ENCODE measurements around the gene CFAP210. TPM values are rescaled to one million over a fixed set of nuclear protein-coding genes. Genes with fewer than 3 reads are reported as not detected.

CFAP210 gene
- total RNA-seq, 1 experiment from 2014 or later, result 0.20 TPM

DNA sequence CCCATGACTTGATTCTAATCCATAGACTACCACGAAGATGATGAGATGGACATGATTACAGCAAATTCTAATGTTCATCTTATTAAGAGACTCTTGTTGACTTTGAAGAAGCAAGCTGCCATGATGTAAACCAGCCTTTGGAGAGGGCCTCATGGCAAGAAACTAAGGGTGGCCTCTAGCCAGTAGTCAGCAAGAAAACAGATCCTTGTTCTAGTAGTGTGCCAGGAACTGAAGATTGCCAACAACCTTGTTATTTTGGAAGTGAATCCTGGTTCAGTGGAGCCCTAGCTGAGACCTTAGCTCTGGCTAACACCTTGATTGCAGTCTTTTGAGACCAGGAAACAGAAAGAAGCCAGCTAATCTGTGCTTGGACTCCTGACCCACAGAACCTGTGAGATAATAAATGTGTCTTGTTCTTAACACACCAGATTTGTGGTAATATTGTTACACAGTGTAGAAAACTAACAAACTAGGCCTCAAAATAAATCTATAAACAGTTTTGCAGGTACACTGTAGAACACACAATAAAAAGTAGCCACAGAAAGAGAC lies 10.0 kb upstream of the CFAP210 start (continued):
- TF ChIP-seq, protein P1, sequence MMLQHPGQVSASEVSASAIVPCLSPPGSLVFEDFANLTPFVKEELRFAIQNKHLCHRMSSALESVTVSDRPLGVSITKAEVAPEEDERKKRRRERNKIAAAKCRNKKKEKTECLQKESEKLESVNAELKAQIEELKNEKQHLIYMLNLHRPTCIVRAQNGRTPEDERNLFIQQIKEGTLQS (CRISPR knock-in tag; conservative IDR thresholded peaks at IDR 0.05), result no peak
- TF ChIP-seq ZBTB21 (CRISPR knock-in tag; IDR thresholded peaks at IDR 0.05; ENCODE audit: borderline replicate concordance) (no peak), ESRRA (CRISPR knock-in tag; IDR thresholded peaks at IDR 0.05; ENCODE audit: borderline replicate concordance) (no peak), EMX1 (CRISPR knock-in tag; IDR thresholded peaks at IDR 0.05) (no peak), KAT7 (CRISPR knock-in tag; IDR thresholded peaks at IDR 0.05; ENCODE audit: borderline replicate concordance) (no peak), ZNF219 (CRISPR knock-in tag; IDR thresholded peaks at IDR 0.05; ENCODE audit: borderline replicate concordance) (no peak)
- TF ChIP-seq, protein P2, sequence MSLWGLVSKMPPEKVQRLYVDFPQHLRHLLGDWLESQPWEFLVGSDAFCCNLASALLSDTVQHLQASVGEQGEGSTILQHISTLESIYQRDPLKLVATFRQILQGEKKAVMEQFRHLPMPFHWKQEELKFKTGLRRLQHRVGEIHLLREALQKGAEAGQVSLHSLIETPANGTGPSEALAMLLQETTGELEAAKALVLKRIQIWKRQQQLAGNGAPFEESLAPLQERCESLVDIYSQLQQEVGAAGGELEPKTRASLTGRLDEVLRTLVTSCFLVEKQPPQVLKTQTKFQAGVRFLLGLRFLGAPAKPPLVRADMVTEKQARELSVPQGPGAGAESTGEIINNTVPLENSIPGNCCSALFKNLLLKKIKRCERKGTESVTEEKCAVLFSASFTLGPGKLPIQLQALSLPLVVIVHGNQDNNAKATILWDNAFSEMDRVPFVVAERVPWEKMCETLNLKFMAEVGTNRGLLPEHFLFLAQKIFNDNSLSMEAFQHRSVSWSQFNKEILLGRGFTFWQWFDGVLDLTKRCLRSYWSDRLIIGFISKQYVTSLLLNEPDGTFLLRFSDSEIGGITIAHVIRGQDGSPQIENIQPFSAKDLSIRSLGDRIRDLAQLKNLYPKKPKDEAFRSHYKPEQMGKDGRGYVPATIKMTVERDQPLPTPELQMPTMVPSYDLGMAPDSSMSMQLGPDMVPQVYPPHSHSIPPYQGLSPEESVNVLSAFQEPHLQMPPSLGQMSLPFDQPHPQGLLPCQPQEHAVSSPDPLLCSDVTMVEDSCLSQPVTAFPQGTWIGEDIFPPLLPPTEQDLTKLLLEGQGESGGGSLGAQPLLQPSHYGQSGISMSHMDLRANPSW (CRISPR knock-in tag; conservative IDR thresholded peaks at IDR 0.05; ENCODE audit: low read depth), result no peak
- TF ChIP-seq, protein P3, sequence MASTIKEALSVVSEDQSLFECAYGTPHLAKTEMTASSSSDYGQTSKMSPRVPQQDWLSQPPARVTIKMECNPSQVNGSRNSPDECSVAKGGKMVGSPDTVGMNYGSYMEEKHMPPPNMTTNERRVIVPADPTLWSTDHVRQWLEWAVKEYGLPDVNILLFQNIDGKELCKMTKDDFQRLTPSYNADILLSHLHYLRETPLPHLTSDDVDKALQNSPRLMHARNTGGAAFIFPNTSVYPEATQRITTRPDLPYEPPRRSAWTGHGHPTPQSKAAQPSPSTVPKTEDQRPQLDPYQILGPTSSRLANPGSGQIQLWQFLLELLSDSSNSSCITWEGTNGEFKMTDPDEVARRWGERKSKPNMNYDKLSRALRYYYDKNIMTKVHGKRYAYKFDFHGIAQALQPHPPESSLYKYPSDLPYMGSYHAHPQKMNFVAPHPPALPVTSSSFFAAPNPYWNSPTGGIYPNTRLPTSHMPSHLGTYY (CRISPR knock-in tag; IDR thresholded peaks at IDR 0.05), result no peak
- TF ChIP-seq, protein P4, sequence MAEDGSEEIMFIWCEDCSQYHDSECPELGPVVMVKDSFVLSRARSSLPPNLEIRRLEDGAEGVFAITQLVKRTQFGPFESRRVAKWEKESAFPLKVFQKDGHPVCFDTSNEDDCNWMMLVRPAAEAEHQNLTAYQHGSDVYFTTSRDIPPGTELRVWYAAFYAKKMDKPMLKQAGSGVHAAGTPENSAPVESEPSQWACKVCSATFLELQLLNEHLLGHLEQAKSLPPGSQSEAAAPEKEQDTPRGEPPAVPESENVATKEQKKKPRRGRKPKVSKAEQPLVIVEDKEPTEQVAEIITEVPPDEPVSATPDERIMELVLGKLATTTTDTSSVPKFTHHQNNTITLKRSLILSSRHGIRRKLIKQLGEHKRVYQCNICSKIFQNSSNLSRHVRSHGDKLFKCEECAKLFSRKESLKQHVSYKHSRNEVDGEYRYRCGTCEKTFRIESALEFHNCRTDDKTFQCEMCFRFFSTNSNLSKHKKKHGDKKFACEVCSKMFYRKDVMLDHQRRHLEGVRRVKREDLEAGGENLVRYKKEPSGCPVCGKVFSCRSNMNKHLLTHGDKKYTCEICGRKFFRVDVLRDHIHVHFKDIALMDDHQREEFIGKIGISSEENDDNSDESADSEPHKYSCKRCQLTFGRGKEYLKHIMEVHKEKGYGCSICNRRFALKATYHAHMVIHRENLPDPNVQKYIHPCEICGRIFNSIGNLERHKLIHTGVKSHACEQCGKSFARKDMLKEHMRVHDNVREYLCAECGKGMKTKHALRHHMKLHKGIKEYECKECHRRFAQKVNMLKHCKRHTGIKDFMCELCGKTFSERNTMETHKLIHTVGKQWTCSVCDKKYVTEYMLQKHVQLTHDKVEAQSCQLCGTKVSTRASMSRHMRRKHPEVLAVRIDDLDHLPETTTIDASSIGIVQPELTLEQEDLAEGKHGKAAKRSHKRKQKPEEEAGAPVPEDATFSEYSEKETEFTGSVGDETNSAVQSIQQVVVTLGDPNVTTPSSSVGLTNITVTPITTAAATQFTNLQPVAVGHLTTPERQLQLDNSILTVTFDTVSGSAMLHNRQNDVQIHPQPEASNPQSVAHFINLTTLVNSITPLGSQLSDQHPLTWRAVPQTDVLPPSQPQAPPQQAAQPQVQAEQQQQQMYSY (CRISPR knock-in tag; IDR thresholded peaks at IDR 0.05), result no peak

DNA sequence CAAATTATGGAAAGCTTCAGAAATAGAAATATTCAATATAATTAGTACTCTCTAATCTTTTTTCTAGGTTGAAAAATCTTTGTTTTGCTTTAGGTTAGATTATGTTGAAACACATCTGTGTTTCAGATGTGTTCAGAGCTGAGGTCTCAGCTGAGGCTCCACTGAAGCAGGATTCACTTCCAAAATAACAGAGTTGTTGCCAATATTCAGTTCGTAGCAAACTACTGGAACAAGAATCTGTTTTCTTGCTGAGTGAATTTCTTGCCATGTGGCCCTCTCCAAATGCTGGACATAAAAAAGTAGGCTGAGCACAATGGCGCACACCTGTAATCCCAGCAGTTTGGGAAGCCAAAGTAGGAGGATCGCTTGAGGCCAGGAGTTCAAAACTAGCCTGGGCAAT lies 8.8 kb upstream of the CFAP210 start:
- H3K9me3 Mint-ChIP-seq, result no peaks in the 10 kb centered on the region
- ATAC-seq, result no peak
- peaks cover 6% of the 10 kb centered on the region; the same call in 1 of the 2 replicates for H3K36me3 Mint-ChIP-seq
- H3K4me1 Mint-ChIP-seq, result no peaks in the 10 kb centered on the region
- POLR2A ChIA-PET, result interaction anchor here (1.2 kb wide), 1 partner anchor 24 kb away, joined by 3 read pairs; no protein-coding TSS in a partner anchor
- CTCF ChIA-PET, result no interaction called here
- no peaks in the 10 kb centered on the region for H3K27me3 Mint-ChIP-seq (ENCODE audit: low read depth)
- no peak overlapping the region for H3K27ac Mint-ChIP-seq
- H3K4me3 Mint-ChIP-seq, result no peak overlapping the region
- DNase-seq (ENCODE audit: low spot score), result no peak
- no peak for TF ChIP-seq ZNF138 (CRISPR knock-in tag; conservative IDR thresholded peaks at IDR 0.05)
- TF ChIP-seq, protein P5, sequence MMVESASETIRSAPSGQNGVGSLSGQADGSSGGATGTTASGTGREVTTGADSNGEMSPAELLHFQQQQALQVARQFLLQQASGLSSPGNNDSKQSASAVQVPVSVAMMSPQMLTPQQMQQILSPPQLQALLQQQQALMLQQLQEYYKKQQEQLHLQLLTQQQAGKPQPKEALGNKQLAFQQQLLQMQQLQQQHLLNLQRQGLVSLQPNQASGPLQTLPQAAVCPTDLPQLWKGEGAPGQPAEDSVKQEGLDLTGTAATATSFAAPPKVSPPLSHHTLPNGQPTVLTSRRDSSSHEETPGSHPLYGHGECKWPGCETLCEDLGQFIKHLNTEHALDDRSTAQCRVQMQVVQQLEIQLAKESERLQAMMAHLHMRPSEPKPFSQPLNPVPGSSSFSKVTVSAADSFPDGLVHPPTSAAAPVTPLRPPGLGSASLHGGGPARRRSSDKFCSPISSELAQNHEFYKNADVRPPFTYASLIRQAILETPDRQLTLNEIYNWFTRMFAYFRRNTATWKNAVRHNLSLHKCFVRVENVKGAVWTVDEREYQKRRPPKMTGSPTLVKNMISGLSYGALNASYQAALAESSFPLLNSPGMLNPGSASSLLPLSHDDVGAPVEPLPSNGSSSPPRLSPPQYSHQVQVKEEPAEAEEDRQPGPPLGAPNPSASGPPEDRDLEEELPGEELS (CRISPR knock-in tag; IDR thresholded peaks at IDR 0.05), result no peak
- TF ChIP-seq KAT7 (CRISPR knock-in tag; IDR thresholded peaks at IDR 0.05; ENCODE audit: borderline replicate concordance), result no peak
- TF ChIP-seq, protein P6, sequence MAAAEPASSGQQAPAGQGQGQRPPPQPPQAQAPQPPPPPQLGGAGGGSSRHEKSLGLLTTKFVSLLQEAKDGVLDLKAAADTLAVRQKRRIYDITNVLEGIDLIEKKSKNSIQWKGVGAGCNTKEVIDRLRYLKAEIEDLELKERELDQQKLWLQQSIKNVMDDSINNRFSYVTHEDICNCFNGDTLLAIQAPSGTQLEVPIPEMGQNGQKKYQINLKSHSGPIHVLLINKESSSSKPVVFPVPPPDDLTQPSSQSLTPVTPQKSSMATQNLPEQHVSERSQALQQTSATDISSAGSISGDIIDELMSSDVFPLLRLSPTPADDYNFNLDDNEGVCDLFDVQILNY (CRISPR knock-in tag; IDR thresholded peaks at IDR 0.05), result no peak
- TF ChIP-seq, protein P2 (CRISPR knock-in tag; conservative IDR thresholded peaks at IDR 0.05; ENCODE audit: low read depth), result no peak
- no peak for TF ChIP-seq MYBL2 (CRISPR knock-in tag; IDR thresholded peaks at IDR 0.05)
- no peak for TF ChIP-seq EMX1 (CRISPR knock-in tag; IDR thresholded peaks at IDR 0.05)
- TF ChIP-seq, protein P7, sequence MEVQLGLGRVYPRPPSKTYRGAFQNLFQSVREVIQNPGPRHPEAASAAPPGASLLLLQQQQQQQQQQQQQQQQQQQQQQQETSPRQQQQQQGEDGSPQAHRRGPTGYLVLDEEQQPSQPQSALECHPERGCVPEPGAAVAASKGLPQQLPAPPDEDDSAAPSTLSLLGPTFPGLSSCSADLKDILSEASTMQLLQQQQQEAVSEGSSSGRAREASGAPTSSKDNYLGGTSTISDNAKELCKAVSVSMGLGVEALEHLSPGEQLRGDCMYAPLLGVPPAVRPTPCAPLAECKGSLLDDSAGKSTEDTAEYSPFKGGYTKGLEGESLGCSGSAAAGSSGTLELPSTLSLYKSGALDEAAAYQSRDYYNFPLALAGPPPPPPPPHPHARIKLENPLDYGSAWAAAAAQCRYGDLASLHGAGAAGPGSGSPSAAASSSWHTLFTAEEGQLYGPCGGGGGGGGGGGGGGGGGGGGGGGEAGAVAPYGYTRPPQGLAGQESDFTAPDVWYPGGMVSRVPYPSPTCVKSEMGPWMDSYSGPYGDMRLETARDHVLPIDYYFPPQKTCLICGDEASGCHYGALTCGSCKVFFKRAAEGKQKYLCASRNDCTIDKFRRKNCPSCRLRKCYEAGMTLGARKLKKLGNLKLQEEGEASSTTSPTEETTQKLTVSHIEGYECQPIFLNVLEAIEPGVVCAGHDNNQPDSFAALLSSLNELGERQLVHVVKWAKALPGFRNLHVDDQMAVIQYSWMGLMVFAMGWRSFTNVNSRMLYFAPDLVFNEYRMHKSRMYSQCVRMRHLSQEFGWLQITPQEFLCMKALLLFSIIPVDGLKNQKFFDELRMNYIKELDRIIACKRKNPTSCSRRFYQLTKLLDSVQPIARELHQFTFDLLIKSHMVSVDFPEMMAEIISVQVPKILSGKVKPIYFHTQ (CRISPR knock-in tag; IDR thresholded peaks at IDR 0.05), result no peak
- TF ChIP-seq FOXJ3 (CRISPR knock-in tag; IDR thresholded peaks at IDR 0.05; ENCODE audit: borderline replicate concordance), result no peak
- TF ChIP-seq JAZF1 (CRISPR knock-in tag; IDR thresholded peaks at IDR 0.05), result no peak
- TF ChIP-seq, protein P8, sequence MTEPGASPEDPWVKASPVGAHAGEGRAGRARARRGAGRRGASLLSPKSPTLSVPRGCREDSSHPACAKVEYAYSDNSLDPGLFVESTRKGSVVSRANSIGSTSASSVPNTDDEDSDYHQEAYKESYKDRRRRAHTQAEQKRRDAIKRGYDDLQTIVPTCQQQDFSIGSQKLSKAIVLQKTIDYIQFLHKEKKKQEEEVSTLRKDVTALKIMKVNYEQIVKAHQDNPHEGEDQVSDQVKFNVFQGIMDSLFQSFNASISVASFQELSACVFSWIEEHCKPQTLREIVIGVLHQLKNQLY (CRISPR knock-in tag; IDR thresholded peaks at IDR 0.05), result no peak
